SIG-M5 treated with dmso at 0.1 percent for 504 hours (cell line): Measurements from ENCODE around the gene TLE2.
A peak's percentile ranks its signal among the peaks of the same experiment; 100 is the strongest.
"Not testable (repeated sequence)": the region's sequence is repeated elsewhere in the genome, so short reads cannot be mapped to it uniquely, and the experiment has no call there.

ENCODE experiments used
- DNase-seq: peaks from one replicate; lab custom pipeline; 2025; ENCODE audit not compliant: unreplicated experiment; lab: John Stamatoyannopoulos, UW

Gene TLE2

DNA sequence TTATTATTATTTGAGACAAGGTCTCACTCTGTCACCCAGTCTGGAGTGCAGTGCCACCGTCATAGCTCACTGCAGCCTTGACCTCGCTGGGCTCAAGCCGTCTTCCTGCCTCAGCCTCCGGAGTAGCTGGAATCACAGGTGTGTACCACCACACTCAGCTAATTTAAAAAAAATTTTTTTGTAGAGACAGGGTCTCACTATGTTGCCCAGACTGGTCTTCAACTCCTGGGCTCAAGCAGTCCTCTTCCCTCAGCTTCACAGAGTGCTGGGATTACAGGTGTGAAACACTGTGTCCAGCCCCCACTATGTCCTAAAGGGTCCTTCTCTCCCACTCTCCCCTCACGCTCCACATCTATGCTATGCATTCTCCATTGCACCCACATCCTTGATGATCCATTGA lies 9.1 kb upstream of the TLE2 start:
- DNase-seq = no peak

DNA sequence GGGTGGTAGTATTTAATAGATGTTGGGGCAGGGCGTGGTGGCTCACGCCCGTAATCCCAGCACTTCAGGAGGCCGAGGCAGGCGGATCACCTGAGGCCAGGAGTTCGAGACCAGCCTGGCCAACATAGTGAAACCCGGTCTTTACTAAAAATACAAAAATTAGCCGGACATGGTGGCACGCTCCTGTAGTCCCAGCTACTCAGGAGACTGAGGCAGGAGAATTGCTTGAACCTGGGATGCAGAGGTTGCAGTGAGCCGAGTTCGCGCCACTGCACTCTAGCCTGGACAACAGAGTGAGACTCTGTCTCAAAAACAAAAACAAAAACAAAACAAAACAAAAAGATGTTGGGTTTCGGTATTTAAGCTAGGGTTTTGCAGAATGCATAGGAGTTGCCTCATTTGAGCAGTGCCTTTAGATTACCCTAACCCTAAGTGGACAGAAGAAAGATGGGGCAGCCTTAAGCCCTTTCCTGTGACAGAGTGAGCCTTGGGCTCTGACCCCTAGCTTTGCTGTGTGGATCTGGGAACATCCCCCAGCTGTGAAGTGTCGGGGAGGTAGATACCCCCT lies 8.0 kb upstream of the TLE2 start:
- DNase-seq = not testable (repeated sequence)

DNA sequence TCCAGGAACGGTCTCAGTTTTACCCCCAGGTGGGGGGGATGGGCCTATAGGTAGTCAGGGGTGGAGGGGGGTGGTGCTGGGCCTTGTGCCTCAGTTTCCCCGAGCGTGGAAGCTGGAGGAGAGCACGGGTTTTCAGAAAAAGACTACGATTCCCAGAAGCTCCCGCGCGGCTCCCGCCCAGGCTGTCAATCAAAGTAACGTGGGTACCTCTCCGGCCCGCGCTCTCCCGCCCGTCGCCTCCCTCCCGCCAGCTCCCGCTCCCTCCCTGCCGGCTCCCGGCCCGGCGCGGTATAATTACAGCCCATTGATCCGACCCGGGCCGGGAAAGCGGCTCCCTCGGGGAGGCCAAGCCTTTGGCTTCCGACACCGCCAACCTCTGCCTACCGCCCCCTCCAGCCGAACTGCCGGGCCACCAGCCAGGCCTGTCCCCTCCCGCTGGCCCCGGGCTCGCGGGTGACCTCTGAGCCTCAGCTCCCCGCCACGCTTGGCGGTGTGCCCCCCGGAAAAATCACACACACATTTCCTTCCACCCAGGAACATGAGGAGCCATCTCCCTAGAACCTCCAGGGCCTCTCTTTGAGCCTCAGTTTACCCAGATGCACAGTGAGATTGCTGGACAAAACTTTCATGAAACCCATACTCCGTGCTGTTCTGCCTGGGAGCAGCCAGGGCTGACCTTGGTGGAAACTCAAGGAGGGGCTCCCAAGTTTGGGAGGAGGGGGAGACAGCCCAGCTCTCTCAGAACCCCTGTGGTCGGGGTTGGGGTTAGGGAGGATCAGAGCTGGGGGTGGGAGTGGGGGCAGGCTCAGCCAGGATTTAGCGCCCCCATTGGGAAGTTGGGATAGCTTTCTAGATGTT lies 7.3 kb upstream of the TLE2 start:
- peak; percentile 85 for DNase-seq

DNA sequence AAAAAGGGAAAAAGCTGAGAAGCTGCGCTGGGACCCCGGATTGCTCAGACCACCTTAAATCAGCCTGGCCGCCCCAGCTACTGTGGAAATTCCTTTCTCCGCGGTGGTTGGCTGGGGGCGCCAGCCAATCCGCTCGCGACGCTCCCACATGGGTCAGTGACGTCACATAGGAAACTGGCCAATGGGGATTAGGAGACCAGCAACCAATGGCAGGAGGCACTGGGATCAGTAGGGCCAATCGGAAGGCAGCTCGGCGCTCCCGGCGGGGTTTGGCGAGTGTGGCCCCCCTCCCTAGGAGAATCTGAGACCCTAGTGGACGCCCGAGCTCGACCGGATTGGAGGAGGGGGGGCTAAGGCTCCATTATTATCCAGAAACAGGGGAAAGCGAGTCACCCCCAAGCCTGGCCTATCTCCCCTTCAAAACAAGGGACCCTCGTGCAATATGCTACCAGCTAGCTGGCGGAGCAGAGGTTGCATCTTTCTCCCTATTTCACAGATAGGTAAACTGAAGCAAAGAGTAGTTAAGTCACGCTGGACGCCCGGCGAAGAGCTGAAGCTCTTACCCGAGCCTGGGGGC lies 6.5 kb upstream of the TLE2 start:
- DNase-seq = peak; percentile 96

DNA sequence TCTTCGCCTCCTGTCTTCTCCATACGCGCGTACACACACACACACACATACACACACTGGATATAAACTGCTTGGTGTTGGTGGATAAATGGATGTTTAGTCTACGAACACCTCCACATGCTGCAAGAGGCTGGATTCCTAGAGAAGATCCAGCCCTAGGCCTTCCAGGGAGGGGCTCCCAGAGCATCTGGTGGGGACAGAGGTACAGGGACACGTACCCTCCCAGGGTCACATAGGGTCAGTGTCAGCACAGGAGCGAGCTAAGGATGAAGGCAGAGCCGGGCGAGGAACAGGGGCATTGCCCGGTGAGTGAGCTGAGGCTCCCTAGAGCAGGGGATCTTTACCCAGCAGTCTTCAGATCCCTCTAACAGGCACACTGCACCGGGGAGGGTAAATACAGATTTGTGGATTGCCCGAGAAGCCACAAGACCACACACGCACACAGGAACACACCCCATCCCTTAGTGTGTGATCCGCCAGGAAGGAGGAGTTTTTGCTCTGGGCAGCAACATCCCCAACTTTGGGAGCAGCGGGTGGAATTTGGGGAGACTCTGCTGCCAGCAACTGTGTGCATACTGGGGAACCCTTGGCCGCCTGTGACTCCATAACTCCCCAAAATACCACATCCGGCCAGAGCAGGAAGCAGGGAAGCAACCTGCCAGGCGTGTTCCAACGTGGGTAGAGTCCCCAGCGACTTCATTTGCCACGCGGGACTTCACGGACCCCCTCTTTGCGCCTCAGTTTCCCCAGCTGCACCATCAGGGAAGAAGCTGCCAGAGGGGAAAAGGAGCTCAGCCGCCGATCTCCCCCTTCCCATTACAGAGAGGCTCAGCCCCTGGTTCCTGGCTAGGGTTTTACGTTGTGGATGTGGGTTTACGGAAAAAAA lies 5.8 kb upstream of the TLE2 start:
- DNase-seq = no peak

DNA sequence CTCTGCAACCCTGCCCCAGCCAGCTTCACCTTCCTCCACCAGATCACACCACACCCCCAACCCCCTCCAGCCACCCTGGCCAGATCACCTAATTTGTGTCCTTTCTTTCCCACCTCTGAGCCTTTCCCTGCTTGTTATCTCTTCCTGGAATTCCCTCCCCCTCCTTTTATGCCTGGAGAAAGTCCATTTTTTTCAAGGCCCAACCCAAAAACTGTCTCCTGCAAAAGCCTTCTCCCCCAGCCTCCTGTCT lies 5.3 kb upstream of the TLE2 start:
- no peak for DNase-seq

DNA sequence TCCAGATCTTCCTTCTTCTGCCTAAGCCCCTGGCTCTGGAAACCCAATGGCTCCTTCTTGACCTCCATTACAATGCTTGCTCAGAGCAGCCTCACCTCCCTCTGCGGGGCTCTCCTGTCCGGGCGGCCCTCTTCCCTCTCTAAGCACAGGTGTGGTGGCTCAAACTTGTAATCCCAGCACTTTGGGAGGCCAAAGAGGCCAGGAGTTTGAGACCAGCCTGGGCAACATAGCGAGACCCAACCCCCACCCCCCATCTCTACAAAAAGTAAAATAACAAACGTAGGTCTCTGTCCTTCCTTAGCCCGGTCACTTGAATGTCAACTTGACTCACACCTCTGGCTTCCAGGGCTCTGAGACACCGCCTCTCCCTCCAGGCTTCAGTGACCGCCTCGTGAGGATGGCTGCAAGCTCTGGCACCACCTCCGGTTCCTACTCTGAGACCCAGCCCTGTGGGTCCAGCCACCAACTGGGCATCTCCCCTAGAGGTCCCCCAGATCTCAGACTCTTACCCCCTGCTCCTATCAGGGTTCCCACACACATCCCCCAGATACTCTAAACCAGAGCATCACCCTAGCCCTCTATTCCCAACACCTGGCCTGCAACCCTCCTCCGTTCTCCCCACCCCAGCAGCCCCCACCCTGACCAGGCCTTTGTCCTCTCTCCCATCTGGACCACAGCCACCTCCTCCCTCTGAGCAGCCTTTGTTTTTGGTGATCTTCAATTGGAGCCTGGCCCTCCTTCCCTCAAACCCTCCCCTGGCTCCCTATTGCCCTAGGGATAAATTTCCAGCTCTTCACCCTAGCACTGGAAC lies 4.7 kb upstream of the TLE2 start:
- DNase-seq = no peak

DNA sequence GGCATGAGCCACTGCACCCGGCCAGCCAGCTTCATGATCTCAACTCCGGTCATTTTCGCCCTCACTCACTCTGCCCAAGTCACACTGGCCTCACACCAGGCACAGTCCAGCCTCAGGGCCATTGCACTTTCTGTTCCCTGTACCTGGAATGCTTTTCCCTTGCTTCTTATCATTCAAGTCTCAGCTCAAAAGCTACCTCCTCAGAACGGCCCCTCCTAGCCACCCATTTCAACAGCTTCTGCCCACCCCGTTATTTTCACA lies 2.5 kb upstream of the TLE2 start:
- DNase-seq = no peak

DNA sequence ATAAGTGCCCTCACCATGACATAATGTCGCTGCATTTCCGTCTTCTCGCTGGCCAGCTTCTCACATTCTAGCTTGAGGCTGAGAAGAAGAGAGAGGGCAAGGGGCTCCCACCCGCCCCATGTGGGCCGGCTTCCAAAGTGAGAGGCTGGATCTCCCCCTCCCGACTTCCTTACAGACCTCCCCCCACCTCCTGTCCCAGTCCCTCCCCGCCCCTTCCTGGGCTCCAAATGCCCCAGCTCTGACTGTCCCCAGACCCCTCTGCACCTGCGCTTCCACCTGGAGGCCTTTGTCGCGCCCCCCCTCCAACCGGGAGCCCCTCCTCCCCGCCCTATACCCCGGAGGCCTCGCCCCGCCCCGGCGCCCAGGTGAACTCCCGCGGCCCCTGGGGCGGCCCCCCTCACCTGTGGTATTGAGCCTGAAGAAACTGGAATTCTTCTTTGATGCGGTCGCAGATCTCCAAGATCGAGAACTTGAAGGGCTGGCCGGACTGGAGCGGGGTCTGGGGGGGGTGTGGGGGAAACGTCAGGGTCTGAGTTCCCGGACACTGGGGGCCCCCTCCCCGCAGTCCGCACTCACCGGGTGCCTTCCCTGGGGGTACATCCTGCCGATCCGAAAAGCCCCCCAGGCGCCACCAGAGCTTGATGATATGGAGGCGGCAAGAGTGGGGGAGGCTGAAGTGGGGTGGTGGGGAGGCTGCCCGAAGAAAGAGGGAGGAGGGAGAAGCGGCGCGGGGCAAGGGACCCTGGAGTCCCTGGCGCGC lies 595 bp downstream of the TLE2 start:
- DNase-seq = no peak

DNA sequence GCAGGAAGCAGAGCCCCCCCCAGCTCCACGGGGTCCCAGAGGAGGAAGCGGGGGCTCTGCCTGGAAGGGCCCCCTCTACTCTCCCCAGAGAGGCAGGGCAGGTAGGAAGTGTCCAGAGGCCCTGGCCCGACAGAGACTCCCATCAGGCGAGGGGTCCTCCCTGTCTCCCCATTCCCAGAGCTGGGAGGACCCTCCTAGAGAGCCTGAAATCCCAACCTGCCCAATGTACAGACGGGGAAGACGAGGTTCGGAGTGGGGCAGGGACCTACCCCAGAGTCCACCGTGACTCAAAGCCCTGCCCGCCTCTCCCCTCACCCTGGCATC lies 1.1 kb downstream of the TLE2 start:
- no peak for DNase-seq

DNA sequence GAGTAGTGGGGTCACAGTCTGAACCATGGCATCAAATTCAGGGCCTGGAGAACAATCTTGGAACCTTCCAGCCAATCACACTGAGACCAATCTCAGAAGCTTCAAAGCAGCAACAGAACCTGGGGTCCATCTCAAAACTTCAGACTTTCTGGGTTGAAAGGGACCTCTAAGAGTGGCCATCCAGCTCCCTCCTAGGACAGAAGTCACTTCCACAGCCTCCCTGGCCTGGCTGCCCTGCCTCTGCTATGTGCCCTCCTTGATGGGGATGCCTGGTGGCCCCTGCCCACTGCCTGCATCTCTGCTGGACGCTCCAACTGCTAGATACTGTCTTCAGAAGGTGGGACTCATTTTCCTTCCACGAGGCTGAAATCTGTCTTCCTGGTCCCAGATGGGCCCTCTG lies 1.8 kb downstream of the TLE2 start:
- DNase-seq = no peak

DNA sequence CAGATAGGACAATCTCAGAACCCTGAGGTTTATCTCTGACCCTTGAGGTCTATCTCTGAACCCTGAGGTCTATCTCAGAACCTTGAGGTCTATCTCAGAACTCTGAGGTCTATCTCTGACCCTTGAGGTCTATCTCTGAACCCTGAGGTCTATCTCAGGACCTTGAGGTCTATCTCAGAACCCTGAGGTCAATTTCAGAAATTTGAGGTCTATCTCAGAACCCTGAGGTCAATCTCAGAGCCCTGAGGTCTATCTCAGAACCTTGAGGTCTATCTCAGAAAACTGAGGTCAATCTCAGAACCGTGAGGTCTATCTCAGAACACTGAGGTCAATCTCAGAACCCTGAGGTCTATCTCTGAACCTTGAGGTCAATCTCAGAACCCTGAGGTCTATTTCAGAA lies 2.3 kb downstream of the TLE2 start:
- DNase-seq = no peak

DNA sequence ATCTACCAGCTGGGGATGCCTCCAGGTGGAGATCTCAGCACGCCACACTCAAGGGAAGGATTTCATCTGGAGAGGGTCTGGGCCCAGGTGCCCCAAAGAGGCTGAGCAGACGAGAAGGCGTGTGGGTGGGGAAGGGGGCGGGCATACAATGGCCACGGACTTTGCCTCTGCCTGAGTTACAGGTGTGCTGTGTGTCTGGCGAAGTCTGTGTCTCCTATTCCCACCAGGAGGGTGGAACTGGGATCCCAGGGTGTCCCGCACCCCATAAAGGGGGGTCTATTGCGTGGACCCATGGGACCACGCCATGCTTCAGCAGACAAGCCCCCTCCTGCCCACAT lies 3.6 kb downstream of the TLE2 start:
- no peak for DNase-seq

DNA sequence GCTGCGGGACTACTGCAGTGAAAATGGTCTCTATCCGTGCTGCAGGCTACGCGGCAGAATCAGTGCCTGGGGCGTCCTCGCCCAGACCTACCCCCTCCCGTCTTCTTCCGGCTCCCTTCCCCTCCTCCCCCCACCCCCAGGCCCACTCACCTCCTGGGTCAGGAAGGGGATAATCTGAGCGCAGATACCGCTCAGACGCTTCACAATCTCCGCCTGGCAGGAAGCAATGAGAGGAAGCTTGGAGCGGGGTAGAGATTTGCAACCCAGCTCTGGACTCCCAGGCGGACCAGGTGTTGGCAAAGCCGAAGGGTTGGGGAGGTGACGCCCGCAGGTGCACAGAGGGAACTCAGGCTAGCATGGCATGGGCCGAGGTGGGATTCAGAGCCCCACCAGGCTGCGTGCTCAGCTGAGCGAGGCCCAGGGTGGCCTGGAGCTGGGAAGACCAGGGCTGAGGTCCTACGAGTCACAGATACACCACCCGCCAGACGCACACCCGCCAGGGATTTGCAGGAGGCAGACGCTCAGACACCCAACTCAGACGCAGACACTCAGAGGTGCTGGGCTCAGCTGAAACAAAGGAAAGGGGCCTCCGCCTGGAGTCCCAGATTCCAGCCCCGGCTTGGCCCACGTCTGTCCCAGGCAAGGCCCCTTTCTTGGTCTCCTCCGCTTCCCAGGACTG lies 4.1 kb downstream of the TLE2 start:
- DNase-seq = no peak

DNA sequence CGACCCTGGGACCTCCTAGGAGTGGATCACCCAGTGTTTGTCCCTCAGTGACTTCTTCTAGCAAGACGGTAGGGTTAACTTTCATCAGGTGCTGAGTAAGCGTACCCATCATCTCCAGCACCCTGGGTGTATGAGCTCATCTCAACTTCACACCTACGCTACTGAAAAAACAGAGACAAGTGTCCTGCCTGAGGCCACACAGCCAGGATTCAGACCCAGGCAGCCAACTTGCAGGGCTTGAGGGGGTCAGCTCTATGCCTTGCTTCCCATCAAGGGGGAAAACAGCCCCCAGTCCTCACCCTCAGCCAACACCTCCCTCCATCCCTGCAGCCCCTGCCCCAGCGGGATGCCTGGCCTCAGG lies 4.6 kb downstream of the TLE2 start:
- DNase-seq = no peak

DNA sequence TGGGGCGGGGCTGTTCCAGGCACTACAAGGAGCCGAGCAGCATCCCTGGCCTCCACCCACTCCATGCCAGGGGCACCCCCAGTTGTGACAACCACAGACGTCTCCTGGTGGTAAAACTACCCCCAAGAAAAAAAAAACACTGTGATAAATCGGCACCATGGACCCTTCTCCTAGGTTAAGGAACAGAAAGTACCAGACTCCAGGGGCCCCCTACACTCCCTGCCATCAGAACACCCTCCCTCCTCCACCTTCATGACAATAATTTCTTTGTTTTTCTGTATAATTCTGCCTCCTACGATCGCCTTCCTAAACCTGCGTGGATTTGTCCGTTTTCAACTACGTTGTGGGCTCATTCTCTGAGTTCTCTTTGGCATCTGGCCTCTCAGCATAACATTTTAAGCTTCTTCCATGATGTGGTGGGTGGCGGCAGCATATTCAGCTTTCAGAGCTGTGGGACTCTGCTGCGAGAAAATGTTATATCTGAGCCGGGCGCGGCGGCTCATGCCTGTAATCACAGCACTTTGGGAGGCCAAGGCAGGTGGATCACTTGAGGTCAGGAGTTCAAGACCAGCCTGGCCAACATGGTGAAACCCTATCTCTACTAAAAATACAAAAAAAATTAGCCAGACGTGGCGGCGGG lies 8.6 kb downstream of the TLE2 start:
- DNase-seq = no peak

DNA sequence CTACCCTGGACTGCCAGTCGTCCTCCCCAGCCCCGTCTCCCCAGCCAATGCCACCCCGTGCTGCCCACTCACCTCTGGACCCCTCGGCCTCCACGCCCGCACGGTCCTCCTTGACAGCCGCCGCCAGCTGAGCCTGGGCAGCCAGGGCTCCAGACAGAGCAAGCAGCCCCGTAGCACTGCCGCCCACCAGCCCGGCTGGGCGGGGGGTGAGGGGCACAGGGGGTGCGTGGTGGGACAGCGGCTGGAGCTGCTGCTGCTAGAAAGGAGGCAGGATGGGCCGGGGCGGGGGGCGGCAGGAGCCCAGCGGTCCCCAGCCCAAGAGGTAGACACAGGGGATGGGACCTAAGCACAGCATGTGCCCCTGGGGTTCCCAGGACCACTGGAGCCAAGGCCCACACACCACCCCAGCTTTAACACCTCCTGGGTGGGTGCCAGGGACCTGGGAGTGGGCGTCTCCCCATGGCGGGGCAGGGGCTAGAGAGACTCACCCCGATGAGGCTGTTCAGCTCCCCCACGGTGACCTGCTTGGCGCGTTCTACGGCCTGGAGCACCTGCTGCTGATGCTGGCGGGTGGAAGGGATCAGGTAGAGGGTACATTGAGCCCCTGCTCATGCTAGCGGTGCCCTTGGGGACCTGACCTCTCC lies 9.7 kb downstream of the TLE2 start:
- DNase-seq = no peak

DNA sequence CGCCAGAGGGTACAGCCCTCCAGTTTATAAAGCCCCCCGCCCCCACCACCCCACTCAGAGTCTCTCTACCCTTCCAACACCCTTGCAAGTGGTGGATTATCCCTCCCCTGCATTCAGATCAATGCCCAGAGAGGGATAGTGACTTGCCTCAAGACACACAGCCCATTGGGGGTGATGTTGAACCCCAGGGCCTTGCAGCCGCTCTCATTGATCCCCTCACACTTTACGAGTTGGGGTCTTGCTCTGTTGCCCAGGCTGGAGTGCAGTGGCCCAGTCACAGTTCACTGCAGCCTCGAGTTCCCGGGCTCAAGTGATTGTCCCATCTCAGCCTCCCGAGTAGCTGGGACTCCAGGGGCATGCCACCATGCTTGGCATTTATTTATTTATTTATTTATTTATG lies 11.2 kb downstream of the TLE2 start:
- DNase-seq = no peak
